ENCODE data around the gene RHBDL3. TPM values are rescaled to one million over a fixed set of nuclear protein-coding genes. Genes with fewer than 3 reads are reported as not detected.
A peak's percentile ranks its signal among the peaks of the same experiment; 100 is the strongest.

Gene RHBDL3
- total and polyA plus RNA-seq, 2 of the 8 experiments (the other 6 are each of a cell fraction or from before 2014, with no cell fraction given), result 9.6 to 12.2 TPM

DNA sequence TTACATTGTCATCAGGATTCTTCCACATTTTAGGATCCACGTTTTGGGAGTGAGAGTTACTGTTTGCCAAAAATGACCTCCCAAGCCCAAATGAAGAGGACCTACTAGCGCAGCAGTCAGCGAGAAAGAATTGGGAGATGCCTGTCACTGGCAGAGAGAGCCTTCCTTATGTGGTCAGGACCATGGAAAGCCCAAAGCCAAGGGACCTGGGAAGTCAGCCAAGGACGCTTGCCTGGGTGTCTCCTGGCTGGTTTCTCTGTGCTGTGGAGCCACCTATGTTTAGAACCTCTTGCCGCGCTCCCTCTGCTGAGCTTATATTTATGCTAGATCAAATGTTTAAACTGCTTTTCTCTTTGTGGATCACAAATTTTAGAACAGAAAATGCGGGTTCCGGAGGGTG lies 24.9 kb upstream of the RHBDL3 start:
- ChIA-PET CTCF (ENCODE audit: partially characterized antibody) (interaction anchor here (0.8 to 3.0 kb wide), 4 partner anchors 11 to 102 kb away, joined by 3 to 23 read pairs (median 3); no protein-coding TSS in a partner anchor), POLR2A (ENCODE audit: partially characterized antibody) (interaction anchor here (0.9 to 1.8 kb wide), 2 partner anchors 9 to 97 kb away, joined by 3 read pairs; no protein-coding TSS in a partner anchor)

More for the DNA sequence above, 24.9 kb upstream of the RHBDL3 start:
- no peaks in the 10 kb centered on the region for H3K36me3 ChIP-seq (ENCODE audit: control insufficient read depth in 2 of 4, insufficient read depth in 4 of 4, low read length in 3 of 4)
- H2BK120ac ChIP-seq (replicated peaks; ENCODE audit: low read depth, low read length), result no peak overlapping the region
- H4K5ac ChIP-seq (ENCODE audit: insufficient read length, low read depth, low read length), result no peak overlapping the region
- no peaks in the 10 kb centered on the region for H3K79me2 ChIP-seq (ENCODE audit: control insufficient read depth in 1 of 2, insufficient read depth in 2 of 2, low read length in 2 of 2)
- FAIRE-seq, result no peak
- H2BK5ac ChIP-seq (ENCODE audit: low read depth, low read length), result no peak overlapping the region
- no peak overlapping the region for H3K14ac ChIP-seq (ENCODE audit: insufficient read length)
- no peaks in the 10 kb centered on the region for H3K23me2 ChIP-seq (ENCODE audit: low read depth, low read length)
- no peak overlapping the region for H4K8ac ChIP-seq (ENCODE audit: extremely low read depth, insufficient read depth, low read length)
- no peak overlapping the region for H3K56ac ChIP-seq (replicated peaks; ENCODE audit: insufficient read length, low read depth, low read length)
- WGBS, 2 experiments (ENCODE audit: extremely low coverage in 1 of 2, insufficient coverage in 1 of 2, insufficient read length in 1 of 2, insufficient replicate concordance in 2 of 2, low coverage in 1 of 2, low lambda C conversion rate in 2 of 2, missing lambda C conversion rate in 1 of 2), result 88% methylated on average over 8 of the region's 8 CpGs; no CpG with 5 or more reads in 1 of the 2 experiments
- no peak overlapping the region; the same call in 1 of the 2 replicates for H2BK12ac ChIP-seq (ENCODE audit: low read depth, low read length)
- H4K20me1 ChIP-seq (replicated peaks in 1 of 2; ENCODE audit: control insufficient read depth in 1 of 2, insufficient read depth in 2 of 2, low read length in 2 of 2), result no peaks in the 10 kb centered on the region
- H3K27ac ChIP-seq (ENCODE audit: low read depth, low read length), result no peak overlapping the region
- no peak overlapping the region for H3K4me3 ChIP-seq (ENCODE audit: extremely low read depth in 1 of 4, insufficient read depth in 2 of 4, low read depth in 3 of 4, low read length in 4 of 4)
- DNase-seq (ENCODE audit: low read depth in 1 of 2, low spot score in 2 of 2), result no peak
- H2BK15ac ChIP-seq (ENCODE audit: low read length), result no peak overlapping the region
- H3K4ac ChIP-seq (replicated peaks; ENCODE audit: insufficient read length, low read depth, low read length), result no peak overlapping the region
- no peak overlapping the region for H4K91ac ChIP-seq (replicated peaks; ENCODE audit: insufficient read length, low read length)
- H3K27me3 ChIP-seq (replicated peaks in 1 of 4; ENCODE audit: control insufficient read depth in 3 of 4, extremely low read depth in 1 of 4, insufficient read depth in 3 of 4, low read length in 3 of 4), result no peaks in the 10 kb centered on the region
- no peak overlapping the region for H3K23ac ChIP-seq (ENCODE audit: insufficient read length)
- H2BK20ac ChIP-seq (ENCODE audit: low read length), result no peak overlapping the region
- H3K79me1 ChIP-seq (ENCODE audit: low read depth, low read length), result no peaks in the 10 kb centered on the region
- H3K18ac ChIP-seq (ENCODE audit: extremely low read depth, low read length), result no peak overlapping the region
- no peak overlapping the region for H3K4me2 ChIP-seq (ENCODE audit: insufficient read depth in 1 of 2, low read depth in 2 of 2, low read length in 2 of 2)
- no peak overlapping the region for H2AFZ ChIP-seq (ENCODE audit: low read length)
- TF ChIP-seq, protein P1, sequence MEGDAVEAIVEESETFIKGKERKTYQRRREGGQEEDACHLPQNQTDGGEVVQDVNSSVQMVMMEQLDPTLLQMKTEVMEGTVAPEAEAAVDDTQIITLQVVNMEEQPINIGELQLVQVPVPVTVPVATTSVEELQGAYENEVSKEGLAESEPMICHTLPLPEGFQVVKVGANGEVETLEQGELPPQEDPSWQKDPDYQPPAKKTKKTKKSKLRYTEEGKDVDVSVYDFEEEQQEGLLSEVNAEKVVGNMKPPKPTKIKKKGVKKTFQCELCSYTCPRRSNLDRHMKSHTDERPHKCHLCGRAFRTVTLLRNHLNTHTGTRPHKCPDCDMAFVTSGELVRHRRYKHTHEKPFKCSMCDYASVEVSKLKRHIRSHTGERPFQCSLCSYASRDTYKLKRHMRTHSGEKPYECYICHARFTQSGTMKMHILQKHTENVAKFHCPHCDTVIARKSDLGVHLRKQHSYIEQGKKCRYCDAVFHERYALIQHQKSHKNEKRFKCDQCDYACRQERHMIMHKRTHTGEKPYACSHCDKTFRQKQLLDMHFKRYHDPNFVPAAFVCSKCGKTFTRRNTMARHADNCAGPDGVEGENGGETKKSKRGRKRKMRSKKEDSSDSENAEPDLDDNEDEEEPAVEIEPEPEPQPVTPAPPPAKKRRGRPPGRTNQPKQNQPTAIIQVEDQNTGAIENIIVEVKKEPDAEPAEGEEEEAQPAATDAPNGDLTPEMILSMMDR (IDR thresholded peaks at IDR 0.05; ENCODE audit: control extremely low read depth in 1 of 3, insufficient read depth in 1 of 3, low read depth in 1 of 3, low read length in 3 of 3), result peak in 2 of 3 experiments; percentile 16 to 30; a peak in 2 of 4 replicates
- TF ChIP-seq SIN3A (conservative IDR thresholded peaks at IDR 0.05 in 1 of 2, IDR thresholded peaks at IDR 0.05 in 1 of 2; ENCODE audit: low read depth in 1 of 2, low read length in 2 of 2) (0 out of 4 replicates have a peak, but pooled peaks have one; percentile 39 to 69), RAD21 (IDR thresholded peaks at IDR 0.05 in 1 of 2, conservative IDR thresholded peaks at IDR 0.05 in 1 of 2; ENCODE audit: low read depth in 2 of 2, low read length in 2 of 2) (peak; percentile 32 to 58; a peak in 3 of 4 replicates), TCF12 (IDR thresholded peaks at IDR 0.05; ENCODE audit: low read depth, low read length) (no peak), CEBPB (IDR thresholded peaks at IDR 0.05; ENCODE audit: low read depth, low read length) (no peak), TEAD4 (IDR thresholded peaks at IDR 0.05; ENCODE audit: low read depth, low read length) (no peak)
- H3K9me3 ChIP-seq (ENCODE audit: insufficient read depth in 2 of 2, low read depth in 1 of 2, low read length in 1 of 2), result peaks cover 0 to 3% of the 10 kb centered on the region in 2 experiments; a peak in 2 of 4 replicates
- no peak overlapping the region for H2AK5ac ChIP-seq (ENCODE audit: low read depth, low read length)
- H3K9ac ChIP-seq (replicated peaks in 1 of 4; ENCODE audit: extremely low read depth in 1 of 4, low read depth in 3 of 4, low read length in 3 of 4), result no peak overlapping the region
- peaks cover 0 to 8% (median 2%) of the 10 kb centered on the region in 4 experiments; a peak in 5 of 7 replicates for H3K4me1 ChIP-seq (replicated peaks in 1 of 4; ENCODE audit: control insufficient read depth in 3 of 4, insufficient read depth in 4 of 4, low read length in 3 of 4)
